HEK293T (cell line): Measurements from ENCODE around the gene ADAMTS10.

Experiments
- SP1 ChIP-seq: fragments of 450-650 bp; IDR thresholded peaks from 2 replicates; pipeline ENCODE4 v1.6.1; 2017
- SUZ12 ChIP-seq: fragments of 450-650 bp; IDR thresholded peaks from 2 replicates; pipeline ENCODE4 v1.6.1; 2016; ENCODE audit warnings: mild to moderate bottlenecking

DNA sequence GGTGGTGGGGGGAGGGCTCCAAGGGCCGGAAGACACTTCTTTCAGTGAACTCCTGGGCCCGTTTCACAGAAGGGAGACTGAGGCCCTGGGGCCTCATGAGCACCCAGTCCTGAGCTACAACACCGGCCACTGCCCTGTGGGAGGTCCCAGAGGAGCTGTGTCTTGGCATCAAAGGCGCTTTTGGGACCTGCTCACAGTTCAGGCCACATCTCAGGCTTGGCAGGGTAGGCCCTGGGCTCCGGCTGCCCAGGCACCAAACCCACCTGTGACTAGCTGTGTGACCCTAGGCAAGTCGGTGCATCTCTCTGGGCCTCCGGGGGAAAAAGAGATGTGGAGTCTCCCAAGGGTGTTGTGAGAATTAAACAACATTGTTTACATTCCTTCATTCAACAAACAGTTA, 49.4 kb upstream of the ADAMTS10 start:
- no peak for TF ChIP-seq SUZ12
- no peak for TF ChIP-seq SP1
